ENCODE measurements around the gene AOX1.

- TF ChIP-seq CTCF (conservative IDR thresholded peaks at IDR 0.05) (no peak), EZH2 (IDR thresholded peaks at IDR 0.05; ENCODE audit: low read depth) (no peak)
These were observed 64.4 kb downstream of the AOX1 start for GRCh38 chr2:200650195-200650594.

All from PC-9 (cell line).